Inferior parietal cortex (tissue), 1 donor: ENCODE results near the gene RNFT1.
"Not testable (repeated sequence)": the region's sequence is repeated elsewhere in the genome, so short reads cannot be mapped to it uniquely, and the experiment has no call there.

ENCODE experiments used
- DNase-seq: peaks from one replicate; pipeline ENCODE4 v3.0.0-alpha.2; 2016; ENCODE audit errors: extremely low spot score

Gene RNFT1

DNA sequence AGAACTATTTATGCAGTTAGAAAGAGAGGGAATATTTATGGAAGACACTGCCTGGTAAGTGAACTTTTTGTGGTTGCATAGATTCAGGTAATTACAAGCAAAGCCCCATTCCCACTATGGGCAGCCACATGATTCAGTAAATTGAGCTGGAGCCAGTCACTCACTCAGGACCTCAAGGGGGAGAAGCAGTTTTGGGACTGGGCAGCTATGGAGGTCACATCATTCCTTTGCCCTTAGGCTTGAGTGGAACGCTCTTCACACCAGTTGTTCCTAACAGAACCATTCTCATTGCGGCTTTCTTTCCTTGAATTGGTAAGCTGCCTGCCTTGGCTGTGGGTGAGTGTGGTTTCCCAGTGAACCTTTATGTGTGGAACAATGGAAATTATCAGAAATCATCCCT, 34.4 kb downstream of the RNFT1 start:
- DNase-seq: not testable (repeated sequence)

DNA sequence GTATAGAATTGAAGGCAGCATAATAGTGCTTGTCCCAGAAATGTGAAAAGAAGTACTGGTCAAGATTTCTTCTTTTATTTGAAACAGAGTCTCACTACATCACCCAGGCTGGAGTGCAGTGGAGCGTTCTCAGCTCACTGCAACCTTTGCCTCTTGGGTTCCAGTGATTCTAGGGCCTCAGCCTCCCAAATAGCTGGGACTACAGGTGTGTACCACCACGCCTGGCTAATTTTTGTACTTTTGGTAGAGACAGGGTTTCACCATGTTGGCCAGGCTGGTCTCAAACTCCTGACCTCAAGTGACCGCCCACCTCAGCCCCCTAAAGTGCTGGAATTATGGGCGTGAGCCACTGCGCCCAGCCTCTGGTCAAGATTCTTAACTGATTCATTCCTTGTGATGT, 43.9 kb downstream of the RNFT1 start:
- DNase-seq: not testable (repeated sequence)

DNA sequence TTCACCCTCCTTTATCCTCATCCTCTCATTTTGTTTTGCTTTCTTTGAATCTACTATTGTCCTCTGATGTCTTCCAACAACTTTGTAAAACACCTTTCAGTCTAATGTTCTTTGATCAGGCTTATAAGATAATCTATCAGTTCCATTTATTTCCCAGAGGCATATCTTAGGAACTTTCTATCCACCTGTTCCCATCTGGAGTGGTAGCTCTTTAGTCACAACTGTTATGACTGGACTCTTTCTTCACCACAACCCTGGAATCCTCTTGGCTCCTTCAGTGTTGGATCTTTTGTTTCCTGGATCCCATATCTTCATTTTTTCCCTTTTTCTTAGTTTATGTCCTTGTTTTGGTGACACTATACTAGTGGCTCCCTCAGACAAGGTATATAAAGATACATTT, 48.1 kb downstream of the RNFT1 start:
- DNase-seq: no peak

- DNase-seq: peak; percentile 59
Observed at GRCh38 chr17:59914274-59914854, 50.2 kb downstream of the RNFT1 start.

GRCh38 chr17:59907467-59907866, 57.1 kb downstream of the RNFT1 start:
- DNase-seq: no peak

DNA sequence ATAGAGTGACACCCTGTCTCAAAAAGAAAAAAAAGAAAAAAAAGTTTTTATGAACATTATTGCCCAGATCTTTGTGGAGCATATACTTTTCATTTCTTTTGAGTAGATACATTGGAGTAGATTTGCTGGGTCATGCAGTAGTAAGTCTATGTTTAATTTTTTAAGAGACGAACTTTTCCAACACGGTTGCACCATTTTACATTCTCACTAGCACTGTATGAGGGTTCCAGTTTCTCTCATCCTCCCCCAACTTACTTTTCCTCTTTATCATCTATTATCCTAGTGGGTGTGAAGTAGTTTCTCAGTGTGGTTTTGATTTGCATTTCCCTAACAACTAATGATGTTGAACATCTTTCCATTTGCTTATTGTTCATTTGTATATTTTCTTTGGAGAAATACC, 61.1 kb downstream of the RNFT1 start:
- DNase-seq: no peak
